GM18507 (cell line): ENCODE results near the gene SEMA4C.

ENCODE experiments used
- DNase-seq: peaks from one replicate; pipeline ENCODE4 v3.0.0; 2011; ENCODE audit warnings: low read depth; ENCODE audit not compliant: insufficient read length; ENCODE audit errors: extremely low spot score
- FAIRE-seq: peaks from 2 replicates; lab custom pipeline; 2011; peaks lifted over from hg19 to GRCh38; lab: Jason Lieb, UNC

The SEMA4C gene

DNA sequence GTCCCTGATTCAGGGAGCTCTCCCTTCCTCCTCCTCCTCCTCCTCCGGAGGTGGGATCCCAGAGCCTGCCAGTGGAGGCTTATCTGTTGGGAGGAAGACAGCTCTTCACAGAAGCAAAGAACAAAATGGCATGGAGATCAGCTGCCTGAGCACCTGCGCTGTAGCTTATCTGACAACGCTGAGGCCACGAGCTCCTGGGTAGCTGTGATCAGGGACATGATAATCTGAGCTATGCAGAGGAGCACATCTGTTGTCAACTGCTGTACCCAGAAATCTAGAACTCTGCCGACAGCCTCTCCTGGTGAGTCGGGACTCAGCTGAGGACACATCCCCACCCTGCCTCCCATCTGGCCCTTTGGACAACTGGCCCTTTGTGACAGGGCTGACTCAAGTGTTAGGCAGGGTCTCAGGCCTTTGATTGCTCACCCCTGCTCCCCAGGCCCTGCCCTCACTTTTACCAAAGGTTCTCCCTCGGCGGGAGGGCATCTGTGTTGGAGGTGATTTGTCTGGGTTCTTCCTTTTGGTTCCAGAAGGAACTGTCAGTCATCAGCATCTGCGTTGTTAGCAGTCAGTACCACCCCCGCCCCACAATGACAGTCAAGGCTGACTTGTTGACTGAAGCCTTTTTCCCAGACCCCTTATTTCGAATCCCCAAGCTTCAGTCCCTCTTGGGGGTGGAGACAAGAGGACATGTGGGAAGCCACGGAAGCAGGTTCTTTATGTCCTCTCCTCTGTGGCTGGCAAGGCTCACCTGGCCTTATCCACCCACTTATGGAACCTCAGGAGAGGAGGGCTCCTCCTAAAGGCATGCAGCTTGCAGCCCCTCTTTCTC, 59.7 kb downstream of the SEMA4C start:
- FAIRE-seq (no peak), DNase-seq (no peak)
